IMR-90 (cell line): ENCODE measurements around the gene SETD6. TPM values are rescaled to one million over a fixed set of nuclear protein-coding genes. Genes with fewer than 3 reads are reported as not detected.

Source experiments
- ATAC-seq: fragments of 200-7000 bp; cut with Tn5 transposase; 2 replicates; pipeline ENCODE4 v1.9.1; 2020; ENCODE audit warnings: low read depth, mild to moderate bottlenecking, moderate library complexity
- BruUV-seq: library from RNA; stranded (reverse); fragments of 400-500 nt; replicated peaks from 2 replicates; lab custom pipeline; 2021; lab: Mats Ljungman, UMichigan
- CTCF ChIA-PET: fragments of 300-600 bp; formaldehyde crosslinking; extraction: SDS; loops from one replicate; lab custom pipeline; 2021; ENCODE audit warnings: antibody characterized with exemption; lab: Yijun Ruan, JAX
- POLR2A ChIA-PET: fragments of 300-600 bp; sonication (Branson Sonifier 250); formaldehyde crosslinking; loops from one replicate; lab custom pipeline; 2022; ENCODE audit warnings: antibody characterized with exemption; ENCODE audit not compliant: unreplicated experiment; lab: Charles Lee
- DNase-seq: peaks from one replicate; pipeline ENCODE4 v3.0.0; 2013
- H2AFZ ChIP-seq: replicated peaks from 2 replicates; pipeline ENCODE3; 2013; ENCODE audit warnings: low read length, mild to moderate bottlenecking; ENCODE audit not compliant: poor library complexity
- H2AK5ac ChIP-seq: 2 replicates; pipeline ENCODE4 v1.6.1; 2013; ENCODE audit warnings: low read depth, low read length, inconsistent platforms
- H2AK9ac ChIP-seq: replicated peaks from 2 replicates; pipeline ENCODE3; 2013; ENCODE audit warnings: mild to moderate bottlenecking, low read depth, low read length, moderate library complexity; ENCODE audit not compliant: poor library complexity
- H2BK120ac ChIP-seq: 2 replicates; pipeline ENCODE4 v1.6.1; 2013; ENCODE audit warnings: low read depth, low read length, inconsistent platforms
- H2BK15ac ChIP-seq: 3 replicates; pipeline ENCODE4 v1.6.1; 2013; ENCODE audit warnings: low read depth, low read length, inconsistent platforms
- H2BK20ac ChIP-seq: 2 replicates; pipeline ENCODE4 v1.6.1; 2013; ENCODE audit warnings: low read depth, mild to moderate bottlenecking, inconsistent platforms, low read length, moderate library complexity
- H2BK5ac ChIP-seq: 2 replicates; pipeline ENCODE4 v1.6.1; 2013; ENCODE audit warnings: mild to moderate bottlenecking, low read depth, low read length, inconsistent platforms; ENCODE audit not compliant: poor library complexity, severe bottlenecking
- H3K14ac ChIP-seq: replicated peaks from 2 replicates; pipeline ENCODE4 v1.6.1; 2013; ENCODE audit warnings: low read depth, low read length, inconsistent platforms
- H3K18ac ChIP-seq: 2 replicates; pipeline ENCODE4 v1.6.1; 2013; ENCODE audit warnings: low read depth, low read length, control low read depth
- H3K23ac ChIP-seq: 2 replicates; pipeline ENCODE4 v1.6.1; 2013; ENCODE audit warnings: low read depth, low read length, inconsistent platforms
- H3K27ac ChIP-seq: 2 replicates; pipeline ENCODE4 v1.5.1; 2013; ENCODE audit warnings: mild to moderate bottlenecking, control low read depth, low read length; ENCODE audit not compliant: insufficient read depth
- H3K27me3 ChIP-seq: 2 replicates; pipeline ENCODE4 v1.6.1; 2013; ENCODE audit warnings: low read length; ENCODE audit not compliant: control insufficient read depth, insufficient read depth
- H3K36me3 ChIP-seq: 2 replicates; pipeline ENCODE4 v1.6.1; 2013; ENCODE audit warnings: low read length, mixed read lengths; ENCODE audit not compliant: control insufficient read depth, insufficient read depth
- H3K4ac ChIP-seq: 2 replicates; pipeline ENCODE4 v1.6.1; 2013; ENCODE audit warnings: low read depth, low read length, inconsistent platforms
- H3K4me1 ChIP-seq: 2 replicates; pipeline ENCODE4 v1.6.1; 2013; ENCODE audit warnings: low read length, mixed read lengths; ENCODE audit not compliant: control insufficient read depth, insufficient read depth
- H3K4me2 ChIP-seq: 2 replicates; pipeline ENCODE4 v1.6.1; 2013; ENCODE audit warnings: low read depth, mild to moderate bottlenecking, control low read depth, low read length, moderate library complexity
- H3K4me3 ChIP-seq: 2 replicates; pipeline ENCODE4 v1.5.1; 2013; ENCODE audit warnings: low read depth, mild to moderate bottlenecking, control low read depth, low read length, moderate library complexity; ENCODE audit not compliant: insufficient read depth
- H3K56ac ChIP-seq: 2 replicates; pipeline ENCODE4 v1.6.1; 2013; ENCODE audit warnings: low read length, inconsistent platforms; ENCODE audit not compliant: insufficient read depth; ENCODE audit errors: extremely low read depth
- H3K79me1 ChIP-seq, 2 experiments: 2 replicates each; pipeline ENCODE4 v1.6.1; 2013; ENCODE audit warnings: low read length in 2 of 2, inconsistent platforms in 1 of 2, low read depth in 1 of 2
- H3K9ac ChIP-seq: 2 replicates; pipeline ENCODE4 v1.6.1; 2013; ENCODE audit warnings: low read depth, low read length, control low read depth
- H3K9me1 ChIP-seq: 2 replicates; pipeline ENCODE4 v1.6.1; 2013; ENCODE audit warnings: low read length, inconsistent platforms; ENCODE audit not compliant: insufficient read depth
- H3K9me3 ChIP-seq: 2 replicates; pipeline ENCODE4 v1.6.1; 2013; ENCODE audit warnings: low read length; ENCODE audit not compliant: control insufficient read depth, insufficient read depth
- H4K20me1 ChIP-seq: 2 replicates; pipeline ENCODE4 v1.6.1; 2013; ENCODE audit warnings: low read length, inconsistent platforms; ENCODE audit not compliant: insufficient read depth
- H4K5ac ChIP-seq: 2 replicates; pipeline ENCODE4 v1.6.1; 2013; ENCODE audit warnings: mild to moderate bottlenecking, low read depth, low read length, control low read depth
- H4K8ac ChIP-seq, 2 experiments: 2 replicates each; pipeline ENCODE4 v1.6.1; 2013; ENCODE audit warnings: low read depth in 2 of 2, low read length in 2 of 2, control low read depth in 1 of 2, inconsistent platforms in 1 of 2
- H4K91ac ChIP-seq: 2 replicates; pipeline ENCODE4 v1.6.1; 2013; ENCODE audit warnings: low read depth, low read length, inconsistent platforms; ENCODE audit not compliant: insufficient read depth
- BHLHE40 ChIP-seq: fragments of 150-350 bp; IDR thresholded peaks from 2 replicates; pipeline ENCODE4 v1.6.1; 2016; ENCODE audit warnings: mild to moderate bottlenecking, low read depth, low read length
- CEBPB ChIP-seq: IDR thresholded peaks from 2 replicates; pipeline ENCODE4 v1.6.1; 2012; ENCODE audit warnings: low read depth, low read length, improper control_type of control experiment
- CHD1 ChIP-seq: IDR thresholded peaks from 2 replicates; pipeline ENCODE4 v1.6.1; 2012; ENCODE audit warnings: low read depth, low read length, improper control_type of control experiment
- FOS ChIP-seq: fragments of 150-350 bp; IDR thresholded peaks from 2 replicates; pipeline ENCODE4 v1.6.1; 2016; ENCODE audit warnings: low read depth, low read length
- MAZ ChIP-seq: IDR thresholded peaks from 2 replicates; pipeline ENCODE4 v1.6.1; 2012; ENCODE audit warnings: low read depth, mild to moderate bottlenecking, low read length, improper control_type of control experiment, moderate library complexity, borderline replicate concordance
- NFE2L2 ChIP-seq: fragments of 150-350 bp; IDR thresholded peaks from 2 replicates; pipeline ENCODE4 v1.6.1; 2016; ENCODE audit warnings: low read depth, mild to moderate bottlenecking, low read length
- POLR2A ChIP-seq: IDR thresholded peaks from 2 replicates; pipeline ENCODE4 v1.6.1; 2012; ENCODE audit warnings: mild to moderate bottlenecking, low read depth, low read length
- RAD21 ChIP-seq: IDR thresholded peaks from 2 replicates; pipeline ENCODE4 v1.6.1; 2012; ENCODE audit warnings: low read length, improper control_type of control experiment
- RFX5 ChIP-seq: IDR thresholded peaks from 2 replicates; pipeline ENCODE4 v1.8.0; 2012; ENCODE audit warnings: low read depth, mild to moderate bottlenecking, low read length, moderate library complexity
- SMC3 ChIP-seq: fragments of 150-350 bp; IDR thresholded peaks from 2 replicates; pipeline ENCODE4 v1.6.1; 2016; ENCODE audit warnings: low read depth, mild to moderate bottlenecking, antibody characterized with exemption, low read length, moderate library complexity
- WGBS, 2 experiments: methylation state at CpG; one replicate each; pipeline versions ENCODE4 v1.1.5 to v1.1.7; 2013; ENCODE audit warnings: missing lambda C conversion rate in 2 of 2; ENCODE audit not compliant: insufficient read length in 1 of 2; ENCODE audit errors: extremely low coverage in 2 of 2; 5-methylcytosine and 5-hydroxymethylcytosine counted together
- dilution Hi-C: fragments of 300-500 bp; cut with HindIII; formaldehyde crosslinking; loops from one replicate; pipeline ENCODE4 v1.14.3; 2018; ENCODE audit warnings: low sequenced_read_pairs; ENCODE audit not compliant: unreplicated experiment
- in situ Hi-C: fragments of 300-500 bp; cut with MboI; formaldehyde crosslinking; loops from 3 replicates; pipeline ENCODE4 v1.14.3; 2019; ENCODE audit warnings: low sequenced_read_pairs, inconsistent platforms, mixed read lengths
- intact Hi-C: fragments of 100-400 bp; cut with micrococcal nuclease; formaldehyde crosslinking; loops from 2 replicates; pipeline ENCODE4 v1.10.0; 2022
- polyA plus RNA-seq, 3 experiments: library from polyadenylated mRNA; depleted of rRNA; stranded (reverse); fragments of >200 nt; gene quantifications; 2 replicates each; pipeline ENCODE4 v1.2.3, GENCODE V29; 2012; ENCODE audit warnings: low replicate concordance in 1 of 3
- total RNA-seq: library from RNA; depleted of rRNA; stranded (reverse); fragments of >200 nt; gene quantifications from 2 replicates; pipeline ENCODE4 v1.2.3, GENCODE V29; 2012
- TF ChIP-seq, protein P1 (sequence below): fragments of 150-350 bp; IDR thresholded peaks from 2 replicates; pipeline ENCODE4 v1.6.1; 2017; ENCODE audit warnings: mild to moderate bottlenecking, antibody characterized with exemption, low read length, low read depth
- TF ChIP-seq, protein P2 (sequence below): conservative IDR thresholded peaks from 2 replicates; pipeline ENCODE4 v1.5.1; 2012; ENCODE audit warnings: mild to moderate bottlenecking, low read depth, low read length, improper control_type of control experiment

The SETD6 gene
- total and polyA plus RNA-seq, 2 of the 4 experiments (the other 2 are of a cell fraction), result 3.2 to 6.4 TPM

DNA sequence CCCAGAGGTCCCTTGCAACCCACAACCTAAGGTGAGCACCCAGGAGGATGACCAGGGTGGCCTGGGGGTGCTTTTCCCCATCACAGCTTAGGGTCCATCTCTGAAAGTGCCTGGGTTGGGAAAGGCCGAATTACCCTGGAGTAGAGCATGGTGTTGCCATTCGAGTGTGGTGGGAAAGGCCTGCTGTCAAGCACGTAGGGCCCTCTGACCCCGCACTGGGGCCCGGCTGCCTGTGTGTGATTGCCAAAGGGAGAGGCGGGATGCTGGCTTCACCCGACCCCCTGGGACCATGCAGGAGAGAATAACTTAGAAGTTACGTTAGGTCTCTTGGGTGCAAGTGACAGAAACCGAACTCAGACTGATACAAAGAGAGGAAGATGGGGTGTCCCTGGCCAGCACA is 43.1 kb upstream of the SETD6 start:
- CTCF ChIA-PET, result interaction anchor here (0.8 to 1.1 kb wide), 2 partner anchors 28 to 41 kb away, joined by 3 to 4 read pairs; no protein-coding TSS in a partner anchor
- H3K4me2 ChIP-seq, result no peak overlapping the region
- TF ChIP-seq CHD1, result no peak
- no peak for TF ChIP-seq MAZ
- no peak for TF ChIP-seq CEBPB
- TF ChIP-seq SMC3, result no peak
- TF ChIP-seq POLR2A, result no peak
- no peak for TF ChIP-seq FOS
- TF ChIP-seq RAD21, result no peak
- TF ChIP-seq, protein P1, sequence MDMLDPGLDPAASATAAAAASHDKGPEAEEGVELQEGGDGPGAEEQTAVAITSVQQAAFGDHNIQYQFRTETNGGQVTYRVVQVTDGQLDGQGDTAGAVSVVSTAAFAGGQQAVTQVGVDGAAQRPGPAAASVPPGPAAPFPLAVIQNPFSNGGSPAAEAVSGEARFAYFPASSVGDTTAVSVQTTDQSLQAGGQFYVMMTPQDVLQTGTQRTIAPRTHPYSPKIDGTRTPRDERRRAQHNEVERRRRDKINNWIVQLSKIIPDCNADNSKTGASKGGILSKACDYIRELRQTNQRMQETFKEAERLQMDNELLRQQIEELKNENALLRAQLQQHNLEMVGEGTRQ, result no peak
- TF ChIP-seq, protein P2, sequence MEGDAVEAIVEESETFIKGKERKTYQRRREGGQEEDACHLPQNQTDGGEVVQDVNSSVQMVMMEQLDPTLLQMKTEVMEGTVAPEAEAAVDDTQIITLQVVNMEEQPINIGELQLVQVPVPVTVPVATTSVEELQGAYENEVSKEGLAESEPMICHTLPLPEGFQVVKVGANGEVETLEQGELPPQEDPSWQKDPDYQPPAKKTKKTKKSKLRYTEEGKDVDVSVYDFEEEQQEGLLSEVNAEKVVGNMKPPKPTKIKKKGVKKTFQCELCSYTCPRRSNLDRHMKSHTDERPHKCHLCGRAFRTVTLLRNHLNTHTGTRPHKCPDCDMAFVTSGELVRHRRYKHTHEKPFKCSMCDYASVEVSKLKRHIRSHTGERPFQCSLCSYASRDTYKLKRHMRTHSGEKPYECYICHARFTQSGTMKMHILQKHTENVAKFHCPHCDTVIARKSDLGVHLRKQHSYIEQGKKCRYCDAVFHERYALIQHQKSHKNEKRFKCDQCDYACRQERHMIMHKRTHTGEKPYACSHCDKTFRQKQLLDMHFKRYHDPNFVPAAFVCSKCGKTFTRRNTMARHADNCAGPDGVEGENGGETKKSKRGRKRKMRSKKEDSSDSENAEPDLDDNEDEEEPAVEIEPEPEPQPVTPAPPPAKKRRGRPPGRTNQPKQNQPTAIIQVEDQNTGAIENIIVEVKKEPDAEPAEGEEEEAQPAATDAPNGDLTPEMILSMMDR, result no peak
- TF ChIP-seq BHLHE40, result no peak
- TF ChIP-seq RFX5, result no peak
- no peak for TF ChIP-seq NFE2L2
- H3K18ac ChIP-seq, result no peak overlapping the region
- H2BK120ac ChIP-seq, result no peak overlapping the region
- H3K23ac ChIP-seq, result no peak overlapping the region
- H2AK5ac ChIP-seq, result no peak overlapping the region
- H3K36me3 ChIP-seq, result no peaks in the 10 kb centered on the region
- no peaks in the 10 kb centered on the region for H4K20me1 ChIP-seq
- intact Hi-C loops, result no loop called here
- H3K27me3 ChIP-seq, result peaks cover 52% of the 10 kb centered on the region
- no peak overlapping the region for H3K27ac ChIP-seq
- H3K14ac ChIP-seq, result no peak overlapping the region
- H3K9me1 ChIP-seq, result no peaks in the 10 kb centered on the region
- H3K4ac ChIP-seq, result no peak overlapping the region
- no peak overlapping the region for H2AK9ac ChIP-seq
- H3K9me3 ChIP-seq, result no peaks in the 10 kb centered on the region
- in situ Hi-C loops, result no loop called here
- no peak overlapping the region for H2BK5ac ChIP-seq
- H3K4me1 ChIP-seq, result no peaks in the 10 kb centered on the region
- no TSS peak for BruUV-seq
- no peak overlapping the region for H2BK15ac ChIP-seq
- H3K9ac ChIP-seq, result no peak overlapping the region
- no peak overlapping the region for H3K4me3 ChIP-seq
- H3K79me1 ChIP-seq, result no peaks in the 10 kb centered on the region
- no peak overlapping the region for H4K91ac ChIP-seq
- H2BK20ac ChIP-seq, result no peak overlapping the region
- H4K8ac ChIP-seq, result no peak overlapping the region
- ATAC-seq (no peak), DNase-seq (no peak)
- no peak overlapping the region for H3K56ac ChIP-seq
- dilution Hi-C loops, result no loop called here
- WGBS, 2 experiments, result 33% methylated on average over 3 of the region's 9 CpGs; no CpG with 5 or more reads in 1 of the 2 experiments
- no peak overlapping the region for H2AFZ ChIP-seq
- H4K5ac ChIP-seq, result no peak overlapping the region
- POLR2A ChIA-PET, result interaction anchor here (0.6 kb wide), 1 partner anchor 37 kb away, joined by 3 read pairs; no protein-coding TSS in a partner anchor
